ENCODE data around the gene CCDC92. TPM values are rescaled to one million over a fixed set of nuclear protein-coding genes. Genes with fewer than 3 reads are reported as not detected.

The CCDC92 gene
- total and polyA plus RNA-seq, 2 of the 13 experiments (the other 11 are each of a cell fraction or from before 2014, with no cell fraction given) = 5.4 to 14.7 TPM

DNA sequence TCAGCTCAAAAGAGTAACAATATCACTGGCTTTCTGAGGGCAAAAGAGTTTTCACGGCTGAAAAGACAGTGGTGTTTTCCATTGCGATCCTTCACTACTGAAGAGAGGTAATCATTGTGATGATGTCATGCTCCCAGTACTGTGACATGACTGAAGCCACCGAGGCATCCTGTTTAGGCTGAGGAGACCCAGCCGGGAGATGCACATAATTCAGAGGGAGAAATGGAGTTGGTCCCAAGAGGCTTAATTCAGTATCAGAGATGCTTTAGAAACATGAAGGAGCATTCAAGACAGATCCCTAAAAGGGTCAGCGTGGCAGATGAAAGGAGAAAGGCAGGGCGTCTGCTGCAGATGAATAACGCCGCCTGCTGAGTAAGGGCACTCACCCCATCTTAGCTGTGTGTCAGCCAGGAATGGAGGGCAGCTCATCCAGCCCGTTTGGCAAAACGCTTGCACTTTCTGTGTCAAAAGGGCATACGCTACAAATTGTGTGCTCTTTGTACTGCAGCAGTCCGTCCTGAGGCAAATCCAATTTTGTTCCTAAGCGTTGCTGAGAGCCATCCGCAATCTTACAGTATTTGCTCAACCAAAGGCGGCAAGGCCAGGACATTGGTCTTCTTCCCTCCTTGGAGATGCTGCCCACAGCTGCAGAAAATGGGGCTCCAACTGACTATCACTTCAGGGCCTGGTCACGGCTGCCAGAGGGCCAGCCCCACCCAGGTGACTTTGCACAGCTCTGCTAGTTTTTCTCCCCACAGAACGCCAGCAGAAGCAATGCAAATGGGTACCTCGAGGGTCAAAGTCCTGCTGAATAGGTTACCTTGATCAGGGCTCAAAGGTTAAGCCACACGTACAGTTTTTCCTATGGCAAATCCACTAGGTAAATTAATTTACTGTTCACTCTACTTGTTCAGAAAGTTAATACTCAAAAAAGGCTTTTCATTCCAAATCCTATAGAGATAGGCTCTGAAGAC lies 23.5 kb downstream of the CCDC92 start (continued):
- TF ChIP-seq POLR2G (IDR thresholded peaks at IDR 0.05; ENCODE audit: low read depth, low read length) = no peak
- TF ChIP-seq MTA1 (CRISPR knock-in tag; IDR thresholded peaks at IDR 0.05; ENCODE audit: borderline replicate concordance) = peak; percentile 48; the same call in 1 of the 2 replicates
- TF ChIP-seq MAZ (IDR thresholded peaks at IDR 0.05; ENCODE audit: borderline replicate concordance, low read depth, low read length) = no peak
- TF ChIP-seq MAZ (CRISPR knock-in tag; IDR thresholded peaks at IDR 0.05; ENCODE audit: low read depth) = no peak
- no peak for TF ChIP-seq ZNF644 (CRISPR knock-in tag; IDR thresholded peaks at IDR 0.05; ENCODE audit: low read depth)
- TF ChIP-seq, protein P1, sequence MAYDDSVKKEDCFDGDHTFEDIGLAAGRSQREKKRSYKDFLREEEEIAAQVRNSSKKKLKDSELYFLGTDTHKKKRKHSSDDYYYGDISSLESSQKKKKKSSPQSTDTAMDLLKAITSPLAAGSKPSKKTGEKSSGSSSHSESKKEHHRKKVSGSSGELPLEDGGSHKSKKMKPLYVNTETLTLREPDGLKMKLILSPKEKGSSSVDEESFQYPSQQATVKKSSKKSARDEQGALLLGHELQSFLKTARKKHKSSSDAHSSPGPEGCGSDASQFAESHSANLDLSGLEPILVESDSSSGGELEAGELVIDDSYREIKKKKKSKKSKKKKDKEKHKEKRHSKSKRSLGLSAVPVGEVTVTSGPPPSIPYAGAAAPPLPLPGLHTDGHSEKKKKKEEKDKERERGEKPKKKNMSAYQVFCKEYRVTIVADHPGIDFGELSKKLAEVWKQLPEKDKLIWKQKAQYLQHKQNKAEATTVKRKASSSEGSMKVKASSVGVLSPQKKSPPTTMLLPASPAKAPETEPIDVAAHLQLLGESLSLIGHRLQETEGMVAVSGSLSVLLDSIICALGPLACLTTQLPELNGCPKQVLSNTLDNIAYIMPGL (CRISPR knock-in tag; IDR thresholded peaks at IDR 0.05; ENCODE audit: borderline replicate concordance in 1 of 2, low read depth in 1 of 2) = peak in 1 of 2 experiments; percentile 51; a peak in 2 of 4 replicates
- TF ChIP-seq ZNF776 (CRISPR knock-in tag; IDR thresholded peaks at IDR 0.05) = 0 out of 2 replicates have a peak, but pooled peaks have one; percentile 87
- 0 out of 2 replicates have a peak, but pooled peaks have one; percentile 52 for TF ChIP-seq ZNF839 (CRISPR knock-in tag; IDR thresholded peaks at IDR 0.05; ENCODE audit: borderline replicate concordance)
- TF ChIP-seq ZNF749 (CRISPR knock-in tag; IDR thresholded peaks at IDR 0.05; ENCODE audit: borderline replicate concordance) = no peak
- TF ChIP-seq ZFP37 (CRISPR knock-in tag; IDR thresholded peaks at IDR 0.05; ENCODE audit: borderline replicate concordance) = no peak
- TF ChIP-seq ZMYM3 (CRISPR knock-in tag; IDR thresholded peaks at IDR 0.05) = no peak
- TF ChIP-seq MAF1 (CRISPR knock-in tag; IDR thresholded peaks at IDR 0.05; ENCODE audit: borderline replicate concordance) = no peak
- TF ChIP-seq, protein P2, sequence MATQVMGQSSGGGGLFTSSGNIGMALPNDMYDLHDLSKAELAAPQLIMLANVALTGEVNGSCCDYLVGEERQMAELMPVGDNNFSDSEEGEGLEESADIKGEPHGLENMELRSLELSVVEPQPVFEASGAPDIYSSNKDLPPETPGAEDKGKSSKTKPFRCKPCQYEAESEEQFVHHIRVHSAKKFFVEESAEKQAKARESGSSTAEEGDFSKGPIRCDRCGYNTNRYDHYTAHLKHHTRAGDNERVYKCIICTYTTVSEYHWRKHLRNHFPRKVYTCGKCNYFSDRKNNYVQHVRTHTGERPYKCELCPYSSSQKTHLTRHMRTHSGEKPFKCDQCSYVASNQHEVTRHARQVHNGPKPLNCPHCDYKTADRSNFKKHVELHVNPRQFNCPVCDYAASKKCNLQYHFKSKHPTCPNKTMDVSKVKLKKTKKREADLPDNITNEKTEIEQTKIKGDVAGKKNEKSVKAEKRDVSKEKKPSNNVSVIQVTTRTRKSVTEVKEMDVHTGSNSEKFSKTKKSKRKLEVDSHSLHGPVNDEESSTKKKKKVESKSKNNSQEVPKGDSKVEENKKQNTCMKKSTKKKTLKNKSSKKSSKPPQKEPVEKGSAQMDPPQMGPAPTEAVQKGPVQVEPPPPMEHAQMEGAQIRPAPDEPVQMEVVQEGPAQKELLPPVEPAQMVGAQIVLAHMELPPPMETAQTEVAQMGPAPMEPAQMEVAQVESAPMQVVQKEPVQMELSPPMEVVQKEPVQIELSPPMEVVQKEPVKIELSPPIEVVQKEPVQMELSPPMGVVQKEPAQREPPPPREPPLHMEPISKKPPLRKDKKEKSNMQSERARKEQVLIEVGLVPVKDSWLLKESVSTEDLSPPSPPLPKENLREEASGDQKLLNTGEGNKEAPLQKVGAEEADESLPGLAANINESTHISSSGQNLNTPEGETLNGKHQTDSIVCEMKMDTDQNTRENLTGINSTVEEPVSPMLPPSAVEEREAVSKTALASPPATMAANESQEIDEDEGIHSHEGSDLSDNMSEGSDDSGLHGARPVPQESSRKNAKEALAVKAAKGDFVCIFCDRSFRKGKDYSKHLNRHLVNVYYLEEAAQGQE (IDR thresholded peaks at IDR 0.05; ENCODE audit: borderline replicate concordance in 1 of 2, low read depth in 1 of 2, low read length in 2 of 2) = no peak
- peak; percentile 61 for TF ChIP-seq ZFX (CRISPR knock-in tag; IDR thresholded peaks at IDR 0.05; ENCODE audit: low read depth)
- no peak for TF ChIP-seq ZNF562 (CRISPR knock-in tag; IDR thresholded peaks at IDR 0.05; ENCODE audit: borderline replicate concordance)
- TF ChIP-seq, protein P3, sequence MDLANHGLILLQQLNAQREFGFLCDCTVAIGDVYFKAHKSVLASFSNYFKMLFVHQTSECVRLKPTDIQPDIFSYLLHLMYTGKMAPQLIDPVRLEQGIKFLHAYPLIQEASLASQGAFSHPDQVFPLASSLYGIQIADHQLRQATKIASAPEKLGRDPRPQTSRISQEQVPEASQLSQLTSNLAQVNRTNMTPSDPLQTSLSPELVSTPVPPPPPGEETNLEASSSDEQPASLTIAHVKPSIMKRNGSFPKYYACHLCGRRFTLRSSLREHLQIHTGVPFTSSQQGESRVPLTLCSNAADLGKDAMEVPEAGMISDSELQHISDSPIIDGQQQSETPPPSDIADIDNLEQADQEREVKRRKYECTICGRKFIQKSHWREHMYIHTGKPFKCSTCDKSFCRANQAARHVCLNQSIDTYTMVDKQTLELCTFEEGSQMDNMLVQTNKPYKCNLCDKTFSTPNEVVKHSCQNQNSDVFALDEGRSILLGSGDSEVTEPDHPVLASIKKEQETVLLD (CRISPR knock-in tag; IDR thresholded peaks at IDR 0.05; ENCODE audit: low read depth) = no peak
- no peak for TF ChIP-seq ETV6 (CRISPR knock-in tag; conservative IDR thresholded peaks at IDR 0.05)
- TF ChIP-seq SATB2 (CRISPR knock-in tag; IDR thresholded peaks at IDR 0.05) = no peak
- TF ChIP-seq ZSCAN22 (CRISPR knock-in tag; IDR thresholded peaks at IDR 0.05) = no peak
- 0 out of 2 replicates have a peak, but pooled peaks have one; percentile 19 for TF ChIP-seq ARNT2 (CRISPR knock-in tag; IDR thresholded peaks at IDR 0.05; ENCODE audit: low read depth)
- peak; percentile 36; the same call in 1 of the 2 replicates for TF ChIP-seq PHF20 (CRISPR knock-in tag; IDR thresholded peaks at IDR 0.05)
- no peak for TF ChIP-seq ZBTB7A (CRISPR knock-in tag; IDR thresholded peaks at IDR 0.05)

Measured in HepG2 (cell line).